Duodenal mucosa (tissue), 2 donors: ENCODE data around the gene KRTAP10-9.
"Not testable (repeated sequence)": the region's sequence is repeated elsewhere in the genome, so short reads cannot be mapped to it uniquely, and the experiment has no call there.

Experiments
- H3K27ac ChIP-seq: one replicate; pipeline ENCODE4 v1.7.0; 2013; ENCODE audit warnings: low read depth, low read length
- H3K27me3 ChIP-seq, 2 donors: one replicate each; pipeline ENCODE4 v1.7.0; 2013; ENCODE audit warnings: low read length in 2 of 2, control low read depth in 1 of 2; ENCODE audit not compliant: insufficient read depth in 2 of 2, control insufficient read depth in 1 of 2
- H3K36me3 ChIP-seq, 2 donors: one replicate each; pipeline ENCODE4 v1.7.0; 2013; ENCODE audit warnings: low read length in 2 of 2, control low read depth in 1 of 2; ENCODE audit not compliant: insufficient read depth in 2 of 2, control insufficient read depth in 1 of 2
- H3K4me1 ChIP-seq, 2 donors: one replicate each; pipeline ENCODE4 v1.7.0; 2013; ENCODE audit warnings: low read length in 2 of 2, control low read depth in 1 of 2; ENCODE audit not compliant: insufficient read depth in 2 of 2, control insufficient read depth in 1 of 2
- H3K4me3 ChIP-seq, 2 donors: one replicate each; pipeline ENCODE4 v1.7.0; 2013; ENCODE audit warnings: low read length in 2 of 2, low read depth in 1 of 2
- H3K9ac ChIP-seq, 2 donors: one replicate each; pipeline ENCODE4 v1.7.0; 2013; ENCODE audit warnings: low read length in 2 of 2, low read depth in 1 of 2
- H3K9me3 ChIP-seq, 2 donors: one replicate each; pipeline ENCODE4 v1.7.0; 2013; ENCODE audit warnings: low read length in 2 of 2, control low read depth in 1 of 2; ENCODE audit not compliant: control insufficient read depth in 1 of 2

Gene KRTAP10-9, protein sequence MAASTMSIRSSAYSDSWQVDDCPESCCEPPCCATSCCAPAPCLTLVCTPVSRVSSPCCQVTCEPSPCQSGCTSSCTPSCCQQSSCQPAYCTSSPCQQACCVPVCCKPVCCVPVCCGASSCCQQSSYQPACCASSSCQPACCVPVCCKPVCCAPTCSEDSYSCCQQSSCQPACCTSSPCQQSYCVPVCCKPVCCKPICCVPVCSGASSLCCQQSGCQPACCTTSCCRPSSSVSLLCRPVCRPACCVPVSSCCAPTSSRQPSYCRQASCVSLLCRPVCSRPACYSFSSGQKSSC

DNA sequence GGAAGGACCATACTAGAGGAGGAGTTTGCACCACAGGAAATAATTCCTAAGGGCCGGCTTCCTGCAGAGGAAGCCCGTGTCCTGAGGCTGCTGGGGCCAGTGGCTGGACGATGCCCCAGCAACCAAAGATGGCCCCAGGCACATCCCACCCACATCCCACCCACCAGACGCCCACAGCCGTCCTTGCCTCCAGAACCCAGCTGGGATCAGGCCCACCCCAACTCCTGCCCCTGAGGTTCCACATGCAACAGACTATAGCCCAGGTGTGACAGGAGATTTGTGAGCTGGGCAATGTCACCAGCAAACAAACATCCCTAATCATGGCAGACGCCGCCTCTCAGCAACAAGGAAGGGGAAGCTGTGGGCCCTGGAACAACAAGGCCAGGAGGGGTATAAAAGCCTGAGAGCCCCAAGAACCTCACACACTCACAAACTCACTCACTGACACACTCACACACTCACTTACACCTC is at the start of gene KRTAP10-9:
KRTAP10-9 (plus strand) TSS at position 421 of the 471 bp plus-strand sequence. CDS start 79 bp downstream, outside the sequence.
- H3K9ac ChIP-seq, result no peak within 1 kb of the TSS
- H3K4me3 ChIP-seq, result no peak within 1 kb of the TSS
- peaks cover 0 to 5% of the 10 kb centered on the region in 2 donors for H3K27me3 ChIP-seq
- H3K36me3 ChIP-seq, result no peaks in the 10 kb centered on the region
- no peak within 1 kb of the TSS for H3K27ac ChIP-seq
- peaks cover 11 to 15% of the 10 kb centered on the region in 2 donors for H3K9me3 ChIP-seq
- no peaks in the 10 kb centered on the region for H3K4me1 ChIP-seq

DNA sequence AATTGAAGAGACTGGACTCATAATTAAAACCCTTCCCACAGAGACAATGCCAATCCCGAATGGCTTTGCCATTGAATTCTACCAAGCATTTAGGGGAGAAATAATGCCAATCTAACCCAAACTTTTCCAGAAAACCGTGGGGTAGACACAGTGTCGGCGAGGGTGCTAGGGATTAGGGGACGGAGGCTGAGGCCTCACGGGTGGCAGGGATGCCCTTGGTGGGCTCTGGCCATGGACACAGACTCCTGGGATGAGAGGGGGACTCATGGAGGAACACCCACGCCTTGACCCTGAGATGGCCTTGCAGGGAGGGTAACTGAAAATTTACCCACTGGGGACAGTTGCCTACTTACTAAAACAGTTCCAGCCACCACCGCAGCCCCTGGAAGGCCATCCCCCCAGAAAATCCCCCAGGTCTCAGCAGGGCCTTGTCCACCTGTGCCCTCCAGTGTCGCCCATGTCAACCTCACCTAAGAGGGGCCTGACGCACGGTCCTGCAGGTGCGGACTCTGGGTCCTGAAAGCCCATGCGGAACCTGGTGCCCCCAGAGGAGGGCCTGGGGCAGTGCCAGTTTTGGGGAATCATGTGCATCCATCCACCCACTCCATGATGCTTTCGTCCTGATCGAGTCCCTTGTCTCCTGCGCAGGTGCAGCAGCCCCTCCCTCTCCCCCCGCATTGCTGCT is 48.4 kb upstream of the KRTAP10-9 start:
- Histone ChIP-seq H3K27me3 (no peaks in the 10 kb centered on the region), H3K9me3 (peaks cover 0 to 7% of the 10 kb centered on the region in 2 donors), H3K4me1 (peaks cover 0 to 6% of the 10 kb centered on the region in 2 donors), H3K4me3 (no peak overlapping the region), H3K36me3 (no peaks in the 10 kb centered on the region), H3K27ac (no peak overlapping the region), H3K9ac (no peak overlapping the region)

DNA sequence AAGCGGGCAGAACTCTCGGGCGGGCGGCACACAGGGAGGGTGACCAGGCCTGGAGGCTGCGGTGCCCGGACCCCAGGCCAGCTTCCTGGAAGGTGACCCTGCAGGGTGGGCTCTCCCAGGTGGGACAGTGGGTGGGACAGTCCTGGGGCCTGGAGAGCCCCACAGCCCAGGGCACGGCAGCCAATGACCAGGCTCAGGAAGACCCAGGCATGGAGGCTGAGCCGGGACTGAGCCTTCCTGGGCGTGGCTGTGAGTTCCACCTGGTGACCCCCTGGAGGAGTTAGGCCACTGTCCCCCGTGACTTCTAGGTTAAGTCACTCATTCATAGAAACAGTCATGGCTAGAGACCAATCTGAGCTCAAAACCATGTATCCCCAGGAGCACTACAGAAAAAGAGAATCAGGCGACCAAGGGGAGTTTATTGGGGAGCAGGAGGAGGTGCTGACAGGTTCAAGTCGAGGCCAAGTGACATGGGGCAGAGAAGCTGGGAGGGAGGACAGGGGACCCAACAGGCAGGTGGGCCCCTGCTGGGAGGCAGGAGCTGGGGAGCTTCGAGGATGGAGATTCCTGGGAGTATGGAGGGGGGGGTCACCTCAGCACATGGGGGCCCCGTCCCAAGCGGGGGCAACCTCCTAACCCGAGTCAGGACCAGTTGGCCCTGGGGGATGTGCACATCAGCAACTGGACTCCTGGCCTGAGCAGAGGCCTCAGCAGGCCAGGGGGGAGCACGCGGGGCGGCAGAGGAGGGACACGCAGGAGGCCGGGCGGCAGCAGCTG is 47.6 kb upstream of the KRTAP10-9 start:
- peaks cover 0 to 7% of the 10 kb centered on the region in 2 donors for H3K9me3 ChIP-seq
- H3K36me3 ChIP-seq, result no peaks in the 10 kb centered on the region
- H3K4me3 ChIP-seq, result no peak overlapping the region
- no peaks in the 10 kb centered on the region for H3K27me3 ChIP-seq
- no peak overlapping the region for H3K9ac ChIP-seq
- no peak overlapping the region for H3K27ac ChIP-seq
- H3K4me1 ChIP-seq, result peaks cover 0 to 5% of the 10 kb centered on the region in 2 donors

DNA sequence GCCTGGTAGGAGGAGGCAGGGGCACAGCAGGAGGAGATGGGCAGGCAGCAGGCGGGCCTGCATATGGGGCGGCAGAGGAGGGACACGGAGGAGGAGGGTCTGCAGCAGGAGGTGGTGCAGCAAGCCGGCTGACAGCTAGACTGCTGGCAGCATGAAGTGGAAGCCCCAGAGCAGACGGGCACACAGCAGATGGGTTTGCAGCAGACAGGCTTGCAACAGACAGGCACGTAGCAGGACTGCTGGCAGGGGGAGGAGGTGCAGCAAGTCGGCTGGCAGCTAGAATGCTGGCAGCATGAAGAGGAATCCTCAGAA is 47.1 kb upstream of the KRTAP10-9 start:
- Histone ChIP-seq H3K4me3 (no peak overlapping the region), H3K9me3 (peaks cover 0 to 7% of the 10 kb centered on the region in 2 donors), H3K27me3 (no peaks in the 10 kb centered on the region), H3K4me1 (no peaks in the 10 kb centered on the region), H3K9ac (no peak overlapping the region), H3K36me3 (no peaks in the 10 kb centered on the region), H3K27ac (no peak overlapping the region)

DNA sequence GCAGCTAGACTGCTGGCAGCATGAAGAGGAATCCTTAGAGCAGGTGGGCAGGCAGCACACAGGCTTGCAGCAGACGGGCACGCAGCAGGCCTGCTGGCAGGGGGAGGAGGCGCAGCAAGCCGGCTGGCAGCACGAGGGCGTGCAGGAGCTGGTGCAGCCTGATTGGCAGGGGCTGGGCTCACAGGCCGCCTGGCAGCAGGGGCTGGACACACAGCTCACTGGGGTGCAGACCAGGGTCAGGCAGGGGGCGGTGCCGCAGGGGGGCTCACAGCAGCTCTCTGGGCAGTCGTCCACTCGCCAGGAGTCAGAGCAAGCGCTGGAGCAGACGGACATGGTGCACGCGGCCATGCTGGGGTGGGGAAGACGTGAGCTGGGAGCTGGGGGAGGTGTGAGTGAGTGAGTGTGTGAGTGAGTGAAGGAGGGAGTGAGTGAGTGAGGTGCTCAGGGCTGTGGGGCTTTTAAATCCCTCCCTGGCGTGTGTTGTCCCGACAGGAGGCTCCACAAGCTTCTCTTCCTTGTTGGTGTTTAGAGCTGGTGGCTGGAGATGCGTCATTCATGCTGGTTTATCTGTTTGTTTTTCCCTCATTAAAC is 46.6 kb upstream of the KRTAP10-9 start, which contains the start of gene KRTAP10-5:
KRTAP10-5 (minus strand) TSS at position 374 of the 591 bp plus-strand sequence; CDS start at position 348, 26 bp downstream.
- not testable (repeated sequence) for H3K9me3 ChIP-seq, H3K27ac ChIP-seq
- H3K4me3 ChIP-seq, result peak within 1 kb of the TSS in 1 of 2 donors; percentile 32

DNA sequence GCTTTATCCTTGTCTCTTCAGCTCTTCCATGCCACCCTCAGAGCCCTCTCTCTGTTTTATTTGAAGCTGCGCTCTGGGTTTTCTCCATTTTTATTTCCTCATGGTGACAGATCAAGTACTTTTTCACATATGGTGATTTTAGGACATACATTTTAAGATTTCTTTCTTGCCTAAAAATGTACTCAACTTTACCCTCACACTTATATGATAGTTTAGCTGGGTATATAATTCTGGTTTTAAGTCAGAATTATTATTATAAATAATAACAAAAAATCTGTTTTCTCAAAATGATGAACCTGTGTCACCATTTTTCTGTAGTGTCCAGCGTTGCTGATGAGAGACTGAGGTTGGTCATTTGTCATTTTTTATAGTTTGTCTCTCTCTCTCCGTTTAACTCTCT is 45.7 kb upstream of the KRTAP10-9 start:
- no peak overlapping the region for H3K4me3 ChIP-seq
- peaks cover 0 to 2% of the 10 kb centered on the region in 2 donors for H3K27me3 ChIP-seq
- no peaks in the 10 kb centered on the region for H3K4me1 ChIP-seq
- no peak overlapping the region for H3K9ac ChIP-seq
- H3K36me3 ChIP-seq, result no peaks in the 10 kb centered on the region
- no peak overlapping the region for H3K27ac ChIP-seq
- H3K9me3 ChIP-seq, result peaks cover 0 to 7% of the 10 kb centered on the region in 2 donors

More for the DNA sequence above, 46.6 kb upstream of the KRTAP10-9 start, which contains the start of gene KRTAP10-5:
- not testable (repeated sequence) for H3K4me1 ChIP-seq, H3K36me3 ChIP-seq, H3K27me3 ChIP-seq, H3K9ac ChIP-seq

DNA sequence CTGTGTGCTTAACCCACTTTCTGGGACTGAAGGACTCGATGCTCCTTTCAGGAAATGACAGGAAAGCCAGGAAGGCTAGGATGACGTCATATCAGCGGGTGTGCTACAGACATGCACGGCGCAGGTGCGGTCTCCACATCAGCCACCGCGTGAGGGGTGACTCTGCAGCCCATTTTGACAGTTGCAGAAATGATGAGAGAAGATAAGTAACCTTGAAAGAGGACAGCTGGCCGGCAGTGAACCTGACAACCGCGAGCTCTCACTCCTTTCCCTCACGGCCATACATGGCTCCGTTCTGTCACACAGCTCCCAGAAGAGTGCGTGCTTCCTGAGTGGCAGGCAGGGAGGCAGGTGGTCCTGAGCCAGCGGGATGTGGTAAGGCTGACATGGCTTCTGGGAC is 44.8 kb upstream of the KRTAP10-9 start:
- no peak overlapping the region for H3K4me3 ChIP-seq
- no peaks in the 10 kb centered on the region for H3K36me3 ChIP-seq
- peaks cover 0 to 4% of the 10 kb centered on the region in 2 donors for H3K27me3 ChIP-seq
- H3K27ac ChIP-seq, result no peak overlapping the region
- peaks cover 0 to 7% of the 10 kb centered on the region in 2 donors for H3K9me3 ChIP-seq
- no peak overlapping the region for H3K9ac ChIP-seq
- no peaks in the 10 kb centered on the region for H3K4me1 ChIP-seq

DNA sequence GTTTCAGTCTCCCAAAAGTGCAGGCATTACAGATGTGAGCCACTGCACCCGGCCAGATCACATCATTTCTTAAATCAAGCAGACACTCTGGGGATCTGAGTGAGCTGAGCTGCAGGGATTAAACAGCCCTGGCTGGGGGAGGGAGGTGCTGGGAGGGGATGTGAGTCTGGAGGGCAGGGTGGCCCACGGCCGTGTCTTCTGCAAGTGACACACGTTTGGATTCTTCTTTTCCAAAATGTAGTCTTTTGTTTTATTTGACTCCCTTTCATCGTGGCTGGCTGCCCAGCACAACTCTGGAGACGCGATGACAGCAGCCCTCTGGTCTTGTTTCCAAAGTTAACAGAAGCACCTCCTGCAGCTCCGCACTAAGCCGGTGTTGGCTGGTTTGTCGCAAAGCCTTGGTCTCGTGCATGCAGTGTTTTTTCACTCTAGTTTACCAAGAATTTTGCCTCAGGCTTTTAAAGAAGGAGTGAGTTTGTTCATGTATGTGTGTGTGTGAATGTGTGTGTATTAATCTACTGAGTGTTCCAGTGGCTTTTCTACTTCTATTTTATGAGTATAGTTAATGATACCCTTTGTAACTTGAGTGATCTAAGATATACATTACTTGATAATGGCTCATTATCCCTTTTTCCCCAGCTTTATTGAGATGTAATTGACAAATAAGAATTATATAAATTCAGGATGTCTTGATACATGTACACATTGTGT is 43.6 kb upstream of the KRTAP10-9 start:
- Histone ChIP-seq H3K9me3 (peaks cover 0 to 5% of the 10 kb centered on the region in 2 donors), H3K4me1 (no peaks in the 10 kb centered on the region), H3K27me3 (peaks cover 0 to 4% of the 10 kb centered on the region in 2 donors), H3K36me3 (no peaks in the 10 kb centered on the region), H3K27ac (no peak overlapping the region), H3K4me3 (no peak overlapping the region), H3K9ac (no peak overlapping the region)

DNA sequence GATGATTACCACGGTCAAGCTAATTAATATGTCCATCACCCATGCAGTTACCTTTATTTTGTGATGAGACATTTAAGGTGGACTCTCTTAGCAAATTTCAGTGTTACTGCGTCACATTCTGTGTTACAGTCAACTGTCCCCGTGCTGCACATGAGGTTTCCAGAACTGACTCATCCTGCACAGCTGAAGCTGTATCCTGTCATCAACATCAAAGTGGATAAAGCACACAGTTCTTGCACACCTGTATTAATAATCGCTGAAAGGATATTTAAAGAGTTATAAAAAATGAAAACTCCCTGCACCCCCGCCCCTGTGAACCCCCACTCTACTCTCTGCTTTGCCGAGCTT is 43.1 kb upstream of the KRTAP10-9 start:
- H3K4me3 ChIP-seq, result no peak overlapping the region
- peaks cover 0 to 4% of the 10 kb centered on the region in 2 donors for H3K27me3 ChIP-seq
- H3K36me3 ChIP-seq, result no peaks in the 10 kb centered on the region
- H3K4me1 ChIP-seq, result no peaks in the 10 kb centered on the region
- H3K9me3 ChIP-seq, result peaks cover 0 to 5% of the 10 kb centered on the region in 2 donors
- H3K27ac ChIP-seq, result no peak overlapping the region
- no peak overlapping the region for H3K9ac ChIP-seq
